HEK293 (cell line): ENCODE data around the gene HHIPL1.

Experiments
- CTCF ChIA-PET: fragments of 350-600 bp; formaldehyde crosslinking; extraction: SDS; loops from one replicate; lab custom pipeline; 2021; ENCODE audit warnings: antibody characterized with exemption; lab: Yijun Ruan, JAX
- POLR2A ChIA-PET: fragments of 300-600 bp; formaldehyde crosslinking; extraction: SDS; loops from one replicate; lab custom pipeline; 2020; ENCODE audit warnings: antibody characterized with exemption, inconsistent platforms; lab: Yijun Ruan, JAX
- H3K27ac ChIP-seq: fragments of 200-500 bp; sonication (Bioruptor generic); 2 replicates; pipeline ENCODE4 v1.5.1; 2014; ENCODE audit warnings: low read depth, low read length, control low read depth, inconsistent platforms; ENCODE audit errors: extremely low read depth
- H3K36me3 ChIP-seq, 2 experiments: fragments of 200-500 bp in 1 of 2; sonication (Bioruptor generic) in 1 of 2; 1 replicate in 1 of 2; 2 replicates in 1 of 2; pipeline ENCODE4 v1.5.1; 2014 to 2017; ENCODE audit warnings: inconsistent platforms in 2 of 2, low read length in 2 of 2; ENCODE audit not compliant: control insufficient read depth in 2 of 2, insufficient read depth in 1 of 2
- H3K4me1 ChIP-seq: fragments of 200-500 bp; sonication (Bioruptor generic); 2 replicates; pipeline ENCODE4 v1.5.1; 2014; ENCODE audit warnings: mild to moderate bottlenecking, low read length, inconsistent platforms; ENCODE audit not compliant: control insufficient read depth, insufficient read depth
- H3K4me3 ChIP-seq: 2 replicates; pipeline ENCODE4 v1.5.1; 2011; ENCODE audit warnings: low read depth, mild to moderate bottlenecking, control low read depth, low read length, moderate library complexity
- H3K9me3 ChIP-seq: fragments of 200-500 bp; sonication (Bioruptor generic); 2 replicates; pipeline ENCODE4 v1.5.1; 2014; ENCODE audit warnings: low read depth, low read length, inconsistent platforms; ENCODE audit not compliant: control insufficient read depth, insufficient read depth
- IKZF3 ChIP-seq: fragments of 450-650 bp; IDR thresholded peaks from 2 replicates; pipeline ENCODE4 v1.5.0; 2018; ENCODE audit warnings: missing biosample characterization, mild to moderate bottlenecking, missing genetic modification characterization, moderate library complexity
- KLF8 ChIP-seq: fragments of 450-650 bp; formaldehyde crosslinking; IDR thresholded peaks from 2 replicates; pipeline ENCODE4 v1.5.1; 2016; ENCODE audit warnings: missing biosample characterization, missing genetic modification characterization
- OVOL3 ChIP-seq: fragments of 450-650 bp; formaldehyde crosslinking; IDR thresholded peaks from 2 replicates; pipeline ENCODE4 v1.5.1; 2016; ENCODE audit warnings: missing biosample characterization, missing genetic modification characterization
- PRDM1 ChIP-seq: fragments of 450-650 bp; formaldehyde crosslinking; IDR thresholded peaks from 2 replicates; pipeline ENCODE4; 2016; ENCODE audit warnings: missing biosample characterization, missing genetic modification characterization
- PRDM10 ChIP-seq: fragments of 450-650 bp; formaldehyde crosslinking; IDR thresholded peaks from 2 replicates; pipeline ENCODE4 v1.5.1; 2016; ENCODE audit warnings: missing biosample characterization, missing genetic modification characterization
- SP3 ChIP-seq: fragments of 450-650 bp; formaldehyde crosslinking; IDR thresholded peaks from 2 replicates; pipeline ENCODE4 v1.5.1; 2016; ENCODE audit warnings: missing biosample characterization, missing genetic modification characterization
- SP7 ChIP-seq: fragments of 450-650 bp; formaldehyde crosslinking; IDR thresholded peaks from 2 replicates; pipeline ENCODE4 v1.5.1; 2016; ENCODE audit warnings: missing biosample characterization, missing genetic modification characterization
- ZBTB48 ChIP-seq: fragments of 450-650 bp; formaldehyde crosslinking; IDR thresholded peaks from 2 replicates; pipeline ENCODE4 v1.5.1; 2016; ENCODE audit warnings: missing biosample characterization, missing genetic modification characterization
- ZFHX2 ChIP-seq: fragments of 450-650 bp; formaldehyde crosslinking; conservative IDR thresholded peaks from 2 replicates; pipeline ENCODE4 v1.5.1; 2016; ENCODE audit warnings: missing biosample characterization, missing genetic modification characterization
- ZNF239 ChIP-seq: fragments of 450-650 bp; formaldehyde crosslinking; IDR thresholded peaks from 2 replicates; pipeline ENCODE4 v1.5.1; 2016; ENCODE audit warnings: missing biosample characterization, missing genetic modification characterization
- ZNF280C ChIP-seq: fragments of 450-650 bp; formaldehyde crosslinking; IDR thresholded peaks from 2 replicates; pipeline ENCODE4 v1.5.1; 2016; ENCODE audit warnings: missing biosample characterization, missing genetic modification characterization
- ZNF510 ChIP-seq: fragments of 450-650 bp; formaldehyde crosslinking; IDR thresholded peaks from 2 replicates; pipeline ENCODE4 v1.5.1; 2018; ENCODE audit warnings: mild to moderate bottlenecking, missing genetic modification characterization, missing biosample characterization; ENCODE audit not compliant: insufficient replicate concordance
- ZNF514 ChIP-seq: fragments of 450-650 bp; formaldehyde crosslinking; IDR thresholded peaks from 2 replicates; pipeline ENCODE4 v1.5.1; 2016; ENCODE audit warnings: missing biosample characterization, missing genetic modification characterization
- ZNF549 ChIP-seq: fragments of 450-650 bp; IDR thresholded peaks from 2 replicates; pipeline ENCODE4 v1.5.1; 2018; ENCODE audit warnings: missing biosample characterization, missing genetic modification characterization, mild to moderate bottlenecking, inconsistent platforms, moderate library complexity
- ZNF610 ChIP-seq: fragments of 450-650 bp; formaldehyde crosslinking; IDR thresholded peaks from 2 replicates; pipeline ENCODE4 v1.5.1; 2016; ENCODE audit warnings: missing biosample characterization, missing genetic modification characterization, borderline replicate concordance
- ZNF645 ChIP-seq: fragments of 450-650 bp; formaldehyde crosslinking; IDR thresholded peaks from 2 replicates; pipeline ENCODE4; 2016; ENCODE audit warnings: missing biosample characterization, missing genetic modification characterization
- ZNF654 ChIP-seq: fragments of 450-650 bp; formaldehyde crosslinking; IDR thresholded peaks from 2 replicates; pipeline ENCODE4 v1.5.1; 2016; ENCODE audit warnings: low read depth, missing biosample characterization, missing genetic modification characterization
- TF ChIP-seq, protein P1 (sequence below): fragments of 450-650 bp; formaldehyde crosslinking; IDR thresholded peaks from 2 replicates; pipeline ENCODE4 v1.5.1; 2016; ENCODE audit warnings: missing biosample characterization, missing genetic modification characterization
- TF ChIP-seq, protein P2 (sequence below): fragments of 450-650 bp; formaldehyde crosslinking; IDR thresholded peaks from 2 replicates; pipeline ENCODE4 v1.5.1; 2016; ENCODE audit warnings: missing biosample characterization, missing genetic modification characterization
- TF ChIP-seq, protein P3 (sequence below): fragments of 450-650 bp; formaldehyde crosslinking; optimal IDR thresholded peaks from 2 replicates; pipeline ENCODE3; 2016; ENCODE audit warnings: missing biosample characterization, mild to moderate bottlenecking, missing genetic modification characterization

The HHIPL1 gene

GRCh38 chr14:99616832-99617800 lies 27.8 kb upstream of the HHIPL1 start (continued):
- TF ChIP-seq PRDM10 (tag by site-specific recombination) (no peak), ZBTB48 (tag by site-specific recombination) (no peak), ZNF514 (tag by site-specific recombination) (no peak), KLF8 (tag by site-specific recombination) (no peak), ZNF549 (tag by site-specific recombination) (no peak), ZFHX2 (peak; percentile 27; the same call in 1 of the 2 replicates), PRDM1 (tag by site-specific recombination) (no peak)

GRCh38 chr14:99619835-99620834 lies 24.8 kb upstream of the HHIPL1 start:
- H3K36me3 ChIP-seq = no peaks in the 10 kb centered on the region
- H3K9me3 ChIP-seq = no peaks in the 10 kb centered on the region
- H3K4me3 ChIP-seq = no peak overlapping the region
- no peaks in the 10 kb centered on the region for H3K4me1 ChIP-seq
- ChIA-PET CTCF (interaction anchor here (0.6 to 1.9 kb wide), 6 partner anchors 8 to 496 kb away, joined by 3 to 5 read pairs (median 4); no protein-coding TSS in a partner anchor), POLR2A (interaction anchor here (0.6 kb wide), 1 partner anchor 15 kb away, joined by 3 read pairs; no protein-coding TSS in a partner anchor)
- H3K27ac ChIP-seq = no peak overlapping the region
- TF ChIP-seq ZNF645 (tag by site-specific recombination) = no peak
- no peak for TF ChIP-seq SP3
- TF ChIP-seq, protein P1, sequence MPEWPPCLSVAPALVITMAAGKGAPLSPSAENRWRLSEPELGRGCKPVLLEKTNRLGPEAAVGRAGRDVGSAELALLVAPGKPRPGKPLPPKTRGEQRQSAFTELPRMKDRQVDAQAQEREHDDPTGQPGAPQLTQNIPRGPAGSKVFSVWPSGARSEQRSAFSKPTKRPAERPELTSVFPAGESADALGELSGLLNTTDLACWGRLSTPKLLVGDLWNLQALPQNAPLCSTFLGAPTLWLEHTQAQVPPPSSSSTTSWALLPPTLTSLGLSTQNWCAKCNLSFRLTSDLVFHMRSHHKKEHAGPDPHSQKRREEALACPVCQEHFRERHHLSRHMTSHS (tag by site-specific recombination) = no peak
- TF ChIP-seq OVOL3 (tag by site-specific recombination) = no peak
- TF ChIP-seq ZNF239 (tag by site-specific recombination) = no peak
- TF ChIP-seq, protein P2, sequence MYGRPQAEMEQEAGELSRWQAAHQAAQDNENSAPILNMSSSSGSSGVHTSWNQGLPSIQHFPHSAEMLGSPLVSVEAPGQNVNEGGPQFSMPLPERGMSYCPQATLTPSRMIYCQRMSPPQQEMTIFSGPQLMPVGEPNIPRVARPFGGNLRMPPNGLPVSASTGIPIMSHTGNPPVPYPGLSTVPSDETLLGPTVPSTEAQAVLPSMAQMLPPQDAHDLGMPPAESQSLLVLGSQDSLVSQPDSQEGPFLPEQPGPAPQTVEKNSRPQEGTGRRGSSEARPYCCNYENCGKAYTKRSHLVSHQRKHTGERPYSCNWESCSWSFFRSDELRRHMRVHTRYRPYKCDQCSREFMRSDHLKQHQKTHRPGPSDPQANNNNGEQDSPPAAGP = peak; percentile 93
- no peak for TF ChIP-seq ZNF280C
- peak; percentile 46 for TF ChIP-seq SP7
- no peak for TF ChIP-seq ZNF654 (tag by site-specific recombination)
- no peak for TF ChIP-seq ZNF610 (tag by site-specific recombination)
- no peak for TF ChIP-seq ZNF510 (tag by site-specific recombination)
- TF ChIP-seq IKZF3 (tag by site-specific recombination) = 0 out of 2 replicates have a peak, but pooled peaks have one; percentile 14
- TF ChIP-seq, protein P3, sequence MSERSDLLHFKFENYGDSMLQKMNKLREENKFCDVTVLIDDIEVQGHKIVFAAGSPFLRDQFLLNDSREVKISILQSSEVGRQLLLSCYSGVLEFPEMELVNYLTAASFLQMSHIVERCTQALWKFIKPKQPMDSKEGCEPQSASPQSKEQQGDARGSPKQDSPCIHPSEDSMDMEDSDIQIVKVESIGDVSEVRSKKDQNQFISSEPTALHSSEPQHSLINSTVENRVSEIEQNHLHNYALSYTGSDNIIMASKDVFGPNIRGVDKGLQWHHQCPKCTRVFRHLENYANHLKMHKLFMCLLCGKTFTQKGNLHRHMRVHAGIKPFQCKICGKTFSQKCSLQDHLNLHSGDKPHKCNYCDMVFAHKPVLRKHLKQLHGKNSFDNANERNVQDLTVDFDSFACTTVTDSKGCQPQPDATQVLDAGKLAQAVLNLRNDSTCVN (tag by site-specific recombination) = no peak
